Measurements from ENCODE around the gene UBP1.

Gene UBP1

GRCh38 chr3:33385423-33385822 is 54.8 kb downstream of the UBP1 start:
- no peak overlapping the region for H3K18ac ChIP-seq (ENCODE audit: low read length)
- no peak overlapping the region for H3K4me2 ChIP-seq (ENCODE audit: insufficient read depth, low read length, poor library complexity, severe bottlenecking)
- H2AK5ac ChIP-seq (ENCODE audit: low read depth, low read length) = no peak overlapping the region
- H3K4ac ChIP-seq (ENCODE audit: low read length) = no peak overlapping the region
- H3K79me1 ChIP-seq (ENCODE audit: low read depth, low read length) = no peaks in the 10 kb centered on the region
- no peak overlapping the region for H2AFZ ChIP-seq (ENCODE audit: low read length)
- no peaks in the 10 kb centered on the region for H3K27me3 ChIP-seq (ENCODE audit: control insufficient read depth in 3 of 3, insufficient read depth in 3 of 3, low read depth in 1 of 3, low read length in 3 of 3)
- H3K23ac ChIP-seq (ENCODE audit: low read depth, low read length, poor library complexity) = no peak overlapping the region
- no peak overlapping the region for H2BK5ac ChIP-seq (ENCODE audit: low read length)
- no peak overlapping the region for H4K91ac ChIP-seq (ENCODE audit: low read depth, low read length, poor library complexity)
- H3K27ac ChIP-seq (replicated peaks; ENCODE audit: low read length) = no peak overlapping the region
- no peak overlapping the region for H2BK12ac ChIP-seq (ENCODE audit: low read length)
- no peaks in the 10 kb centered on the region for H3K9me3 ChIP-seq (replicated peaks in 1 of 2; ENCODE audit: control insufficient read depth in 2 of 2, insufficient read depth in 1 of 2, low read depth in 1 of 2, low read length in 2 of 2)
- H4K8ac ChIP-seq (ENCODE audit: low read depth, low read length) = no peak overlapping the region
- H3K14ac ChIP-seq (ENCODE audit: low read length) = no peak overlapping the region
- peaks cover 18 to 73% of the 10 kb centered on the region in 2 donors for H3K36me3 ChIP-seq (replicated peaks in 1 of 2; ENCODE audit: control insufficient read depth in 2 of 2, insufficient read depth in 2 of 2, low read length in 2 of 2)
- no peak overlapping the region for H3K9ac ChIP-seq (ENCODE audit: low read depth, low read length, poor library complexity)
- H2BK15ac ChIP-seq (ENCODE audit: low read length) = no peak overlapping the region
- WGBS, 2 donors (ENCODE audit: extremely low coverage in 2 of 2, insufficient read length in 2 of 2, insufficient replicate concordance in 1 of 2) = no CpG with 5 or more reads among the region's 5 CpGs
- no peak overlapping the region for H3K4me3 ChIP-seq (ENCODE audit: low read length in 2 of 2)
- no peaks in the 10 kb centered on the region for H3K4me1 ChIP-seq (ENCODE audit: control insufficient read depth in 2 of 2, insufficient read depth in 1 of 2, low read depth in 1 of 2, low read length in 2 of 2)
- H2BK120ac ChIP-seq (ENCODE audit: low read depth, low read length) = no peak overlapping the region
- no peak for DNase-seq (ENCODE audit: low spot score)

DNA sequence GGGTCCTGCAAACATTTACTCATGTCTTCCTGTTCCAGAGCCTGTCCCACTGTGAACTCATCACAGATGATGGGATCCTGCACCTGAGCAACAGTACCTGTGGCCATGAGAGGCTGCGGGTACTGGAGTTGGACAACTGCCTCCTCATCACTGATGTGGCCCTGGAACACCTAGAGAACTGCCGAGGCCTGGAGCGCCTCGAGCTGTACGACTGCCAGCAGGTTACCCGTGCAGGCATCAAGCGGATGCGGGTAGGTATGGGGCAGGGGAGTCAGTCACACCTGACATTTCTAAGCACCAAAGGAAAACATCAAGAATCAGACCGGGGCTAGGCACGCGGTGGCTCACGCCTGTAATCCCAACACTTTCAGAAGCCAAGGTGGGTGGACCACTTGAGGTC is 56.3 kb downstream of the UBP1 start:
- Histone ChIP-seq H2AK5ac (ENCODE audit: low read depth, low read length) (no peak overlapping the region), H3K79me1 (ENCODE audit: low read depth, low read length) (no peaks in the 10 kb centered on the region), H2BK5ac (ENCODE audit: low read length) (no peak overlapping the region), H3K4me3 (ENCODE audit: low read length in 2 of 2) (no peak overlapping the region), H3K27ac (replicated peaks; ENCODE audit: low read length) (no peak overlapping the region), H3K14ac (ENCODE audit: low read length) (no peak overlapping the region), H2AFZ (ENCODE audit: low read length) (no peak overlapping the region), H3K9ac (ENCODE audit: low read depth, low read length, poor library complexity) (no peak overlapping the region), H2BK12ac (ENCODE audit: low read length) (no peak overlapping the region), H3K18ac (ENCODE audit: low read length) (no peak overlapping the region), H4K91ac (ENCODE audit: low read depth, low read length, poor library complexity) (no peak overlapping the region), H2BK15ac (ENCODE audit: low read length) (no peak overlapping the region), H3K36me3 (replicated peaks in 1 of 2; ENCODE audit: control insufficient read depth in 2 of 2, insufficient read depth in 2 of 2, low read length in 2 of 2) (peaks cover 11 to 60% of the 10 kb centered on the region in 2 donors), H3K4me2 (ENCODE audit: insufficient read depth, low read length, poor library complexity, severe bottlenecking) (no peak overlapping the region), H2BK120ac (ENCODE audit: low read depth, low read length) (no peak overlapping the region), H3K9me3 (replicated peaks in 1 of 2; ENCODE audit: control insufficient read depth in 2 of 2, insufficient read depth in 1 of 2, low read depth in 1 of 2, low read length in 2 of 2) (no peaks in the 10 kb centered on the region), H3K27me3 (ENCODE audit: control insufficient read depth in 3 of 3, insufficient read depth in 3 of 3, low read depth in 1 of 3, low read length in 3 of 3) (no peaks in the 10 kb centered on the region), H3K4me1 (ENCODE audit: control insufficient read depth in 2 of 2, insufficient read depth in 1 of 2, low read depth in 1 of 2, low read length in 2 of 2) (no peaks in the 10 kb centered on the region), H3K4ac (ENCODE audit: low read length) (no peak overlapping the region), H3K23ac (ENCODE audit: low read depth, low read length, poor library complexity) (no peak overlapping the region), H4K8ac (ENCODE audit: low read depth, low read length) (no peak overlapping the region)
- no peak for DNase-seq (ENCODE audit: low spot score)
- WGBS, 2 donors (ENCODE audit: extremely low coverage in 2 of 2, insufficient read length in 2 of 2, insufficient replicate concordance in 1 of 2) = no CpG with 5 or more reads among the region's 12 CpGs

GRCh38 chr3:33380653-33381052 is 59.6 kb downstream of the UBP1 start:
- Histone ChIP-seq H3K36me3 (replicated peaks in 1 of 2; ENCODE audit: control insufficient read depth in 2 of 2, insufficient read depth in 2 of 2, low read length in 2 of 2) (peaks cover 10 to 29% of the 10 kb centered on the region in 2 donors), H4K8ac (ENCODE audit: low read depth, low read length) (no peak overlapping the region), H3K4me3 (ENCODE audit: low read length in 2 of 2) (no peak overlapping the region), H2AK5ac (ENCODE audit: low read depth, low read length) (no peak overlapping the region), H3K79me1 (ENCODE audit: low read depth, low read length) (no peaks in the 10 kb centered on the region), H3K4me2 (ENCODE audit: insufficient read depth, low read length, poor library complexity, severe bottlenecking) (no peak overlapping the region), H2BK5ac (ENCODE audit: low read length) (no peak overlapping the region), H2BK12ac (ENCODE audit: low read length) (no peak overlapping the region), H2BK120ac (ENCODE audit: low read depth, low read length) (no peak overlapping the region), H3K18ac (ENCODE audit: low read length) (no peak overlapping the region), H3K9ac (ENCODE audit: low read depth, low read length, poor library complexity) (no peak overlapping the region), H2AFZ (ENCODE audit: low read length) (no peak overlapping the region), H4K91ac (ENCODE audit: low read depth, low read length, poor library complexity) (no peak overlapping the region), H3K4ac (ENCODE audit: low read length) (no peak overlapping the region), H3K4me1 (ENCODE audit: control insufficient read depth in 2 of 2, insufficient read depth in 1 of 2, low read depth in 1 of 2, low read length in 2 of 2) (no peaks in the 10 kb centered on the region), H2BK15ac (ENCODE audit: low read length) (no peak overlapping the region), H3K23ac (ENCODE audit: low read depth, low read length, poor library complexity) (no peak overlapping the region), H3K9me3 (replicated peaks in 1 of 2; ENCODE audit: control insufficient read depth in 2 of 2, insufficient read depth in 1 of 2, low read depth in 1 of 2, low read length in 2 of 2) (no peaks in the 10 kb centered on the region), H3K14ac (ENCODE audit: low read length) (no peak overlapping the region), H3K27ac (replicated peaks; ENCODE audit: low read length) (no peak overlapping the region), H3K27me3 (ENCODE audit: control insufficient read depth in 3 of 3, insufficient read depth in 3 of 3, low read depth in 1 of 3, low read length in 3 of 3) (no peaks in the 10 kb centered on the region)
- WGBS, 2 donors (ENCODE audit: extremely low coverage in 2 of 2, insufficient read length in 2 of 2, insufficient replicate concordance in 1 of 2) = no CpG with 5 or more reads among the region's 3 CpGs
- no peak for DNase-seq (ENCODE audit: low spot score)

DNA sequence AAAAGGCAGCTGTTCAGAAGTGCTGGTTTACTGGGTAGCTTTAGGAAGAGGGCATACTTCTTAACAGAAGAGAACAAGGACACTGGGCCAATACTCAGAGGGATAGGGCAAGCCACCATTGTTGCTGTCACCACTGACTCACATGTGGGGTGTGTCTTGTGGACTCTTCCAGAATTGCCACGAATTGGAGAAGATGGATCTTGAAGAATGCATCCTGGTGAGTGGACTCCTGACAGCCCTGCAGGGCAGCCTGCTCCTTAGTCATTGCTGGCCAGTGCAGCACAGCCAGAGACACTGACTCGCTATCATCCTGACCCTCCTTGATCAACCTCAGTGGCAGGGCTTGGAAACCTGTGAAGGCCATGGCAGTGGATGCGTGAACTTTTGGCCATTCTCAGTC is 62.3 kb downstream of the UBP1 start:
- H3K14ac ChIP-seq (ENCODE audit: low read length) = no peak overlapping the region
- H3K4me3 ChIP-seq (ENCODE audit: low read length in 2 of 2) = no peak overlapping the region
- H3K4me1 ChIP-seq (ENCODE audit: control insufficient read depth in 2 of 2, insufficient read depth in 1 of 2, low read depth in 1 of 2, low read length in 2 of 2) = no peaks in the 10 kb centered on the region
- no CpG with 5 or more reads among the region's 3 CpGs for WGBS, 2 donors (ENCODE audit: extremely low coverage in 2 of 2, insufficient read length in 2 of 2, insufficient replicate concordance in 1 of 2)
- no peak overlapping the region for H2BK15ac ChIP-seq (ENCODE audit: low read length)
- DNase-seq (ENCODE audit: low spot score) = no peak
- H4K91ac ChIP-seq (ENCODE audit: low read depth, low read length, poor library complexity) = no peak overlapping the region
- H3K79me1 ChIP-seq (ENCODE audit: low read depth, low read length) = no peaks in the 10 kb centered on the region
- H3K27me3 ChIP-seq (ENCODE audit: control insufficient read depth in 3 of 3, insufficient read depth in 3 of 3, low read depth in 1 of 3, low read length in 3 of 3) = no peaks in the 10 kb centered on the region
- no peak overlapping the region for H2AFZ ChIP-seq (ENCODE audit: low read length)
- no peak overlapping the region for H2BK5ac ChIP-seq (ENCODE audit: low read length)
- H3K23ac ChIP-seq (ENCODE audit: low read depth, low read length, poor library complexity) = no peak overlapping the region
- peaks cover 8 to 9% of the 10 kb centered on the region in 2 donors for H3K36me3 ChIP-seq (replicated peaks in 1 of 2; ENCODE audit: control insufficient read depth in 2 of 2, insufficient read depth in 2 of 2, low read length in 2 of 2)
- no peak overlapping the region for H3K9ac ChIP-seq (ENCODE audit: low read depth, low read length, poor library complexity)
- no peak overlapping the region for H2BK120ac ChIP-seq (ENCODE audit: low read depth, low read length)
- H4K8ac ChIP-seq (ENCODE audit: low read depth, low read length) = no peak overlapping the region
- peak overlapping the region; percentile 27 for H3K18ac ChIP-seq (ENCODE audit: low read length)
- no peak overlapping the region for H2BK12ac ChIP-seq (ENCODE audit: low read length)
- no peaks in the 10 kb centered on the region for H3K9me3 ChIP-seq (replicated peaks in 1 of 2; ENCODE audit: control insufficient read depth in 2 of 2, insufficient read depth in 1 of 2, low read depth in 1 of 2, low read length in 2 of 2)
- no peak overlapping the region for H3K4ac ChIP-seq (ENCODE audit: low read length)
- H3K27ac ChIP-seq (replicated peaks; ENCODE audit: low read length) = no peak overlapping the region
- H2AK5ac ChIP-seq (ENCODE audit: low read depth, low read length) = no peak overlapping the region
- no peak overlapping the region for H3K4me2 ChIP-seq (ENCODE audit: insufficient read depth, low read length, poor library complexity, severe bottlenecking)
